Tibial nerve (tissue), 4 donors: Measurements from ENCODE around the gene GPATCH2. TPM values are rescaled to one million over a fixed set of nuclear protein-coding genes. Genes with fewer than 3 reads are reported as not detected.
"Not testable (repeated sequence)": the region's sequence is repeated elsewhere in the genome, so short reads cannot be mapped to it uniquely, and the experiment has no call there.

Source experiments
- DNase-seq, 2 donors: peaks; one replicate each; pipeline ENCODE4 v3.0.0-alpha.2; 2019; ENCODE audit warnings: low spot score in 2 of 2
- H3K27ac ChIP-seq, 4 donors: fragments of 200-600 bp; sonication (generic) in 3 of 4; one replicate each; pipeline ENCODE4 v1.5.1; 2017 to 2019; ENCODE audit warnings: mild to moderate bottlenecking in 1 of 4
- H3K27me3 ChIP-seq, 2 donors: fragments of 200-600 bp; sonication (generic) in 1 of 2; one replicate each; pipeline versions ENCODE4 v1.5.1 to v1.6.0; 2017 to 2019
- H3K36me3 ChIP-seq, 3 donors: fragments of 200-600 bp; sonication (generic); one replicate each; pipeline ENCODE4 v1.5.1; 2018 to 2019
- H3K4me1 ChIP-seq, 4 donors: fragments of 200-600 bp; sonication (generic) in 3 of 4; one replicate each; pipeline ENCODE4 v1.5.1; 2017 to 2019
- H3K4me3 ChIP-seq, 4 donors: fragments of 200-600 bp; sonication (generic) in 3 of 4; one replicate each; pipeline ENCODE4 v1.5.1; 2017 to 2019; ENCODE audit warnings: mild to moderate bottlenecking in 1 of 4, moderate library complexity in 1 of 4
- H3K9me3 ChIP-seq, 4 donors: fragments of 200-600 bp; sonication (generic) in 3 of 4; one replicate each; pipeline ENCODE4 v1.5.1; 2017 to 2019
- EP300 ChIP-seq, 2 donors: sonication (generic); formaldehyde crosslinking; IDR thresholded peaks; one replicate each; pipeline ENCODE4 v1.6.1; 2017; ENCODE audit warnings: antibody characterized with exemption in 2 of 2, mild to moderate bottlenecking in 1 of 2
- POLR2A ChIP-seq, 2 donors: fragments of 450-650 bp; IDR thresholded peaks; one replicate each; pipeline ENCODE4 v1.6.1; 2017; ENCODE audit warnings: antibody characterized with exemption in 2 of 2, mild to moderate bottlenecking in 2 of 2, moderate library complexity in 2 of 2
- WGBS, 2 donors: methylation state at CpG; one replicate each; pipeline ENCODE4 v1.1.5; 2018; 5-methylcytosine and 5-hydroxymethylcytosine counted together
- total RNA-seq, 4 donors: library from RNA; depleted of rRNA; stranded (reverse); fragments of >200 nt; gene quantifications; one replicate each; pipeline ENCODE4 v1.1.0, GENCODE V29; 2016
- TF ChIP-seq, protein P1 (sequence below), 5 experiments: fragments of 200-600 bp in 3 of 5; fragments of 450-650 bp in 2 of 5; sonication (generic) in 3 of 5; IDR thresholded peaks; one replicate each; pipeline ENCODE4 v1.5.1; 2016 to 2019; ENCODE audit warnings: antibody characterized with exemption in 5 of 5, mild to moderate bottlenecking in 3 of 5, moderate library complexity in 2 of 5

The GPATCH2 gene
- total RNA-seq, 4 donors from 2014 or later, result 12.5 to 21.0 (median 18.9) TPM

DNA sequence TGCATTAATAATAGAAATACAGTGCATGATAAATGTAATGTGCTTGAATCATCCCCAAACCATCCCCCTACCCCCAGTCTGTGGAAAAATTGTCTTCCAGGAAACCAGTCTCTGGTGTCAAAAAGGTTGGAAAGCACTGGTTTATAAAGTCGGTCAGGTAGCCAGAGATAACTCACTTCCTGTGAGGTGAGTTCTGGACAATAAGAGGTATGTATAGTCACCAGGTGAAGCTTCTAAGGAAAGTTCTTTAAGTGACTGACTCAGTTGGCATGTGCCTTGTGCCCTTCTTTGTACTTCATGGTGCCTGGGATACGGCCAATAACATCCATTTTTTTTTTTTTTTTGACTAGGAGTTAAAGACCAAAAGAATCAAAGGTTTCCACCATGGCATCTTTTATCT, 103.7 kb downstream of the GPATCH2 start:
- Histone ChIP-seq H3K9me3 (no peaks in the 10 kb centered on the region), H3K27me3 (no peaks in the 10 kb centered on the region), H3K27ac (no peak overlapping the region), H3K4me1 (peaks cover 0 to 9% (median 0%) of the 10 kb centered on the region in 4 donors), H3K4me3 (no peak overlapping the region), H3K36me3 (peaks cover 0 to 5% (median 0%) of the 10 kb centered on the region in 3 donors)
- DNase-seq, result no peak
- WGBS, 2 donors, result 96 to 97% methylated on average over 2 of the region's 2 CpGs
- TF ChIP-seq POLR2A (IDR thresholded peaks at IDR 0.05) (no peak), EP300 (IDR thresholded peaks at IDR 0.05) (no peak)
- TF ChIP-seq, protein P1, sequence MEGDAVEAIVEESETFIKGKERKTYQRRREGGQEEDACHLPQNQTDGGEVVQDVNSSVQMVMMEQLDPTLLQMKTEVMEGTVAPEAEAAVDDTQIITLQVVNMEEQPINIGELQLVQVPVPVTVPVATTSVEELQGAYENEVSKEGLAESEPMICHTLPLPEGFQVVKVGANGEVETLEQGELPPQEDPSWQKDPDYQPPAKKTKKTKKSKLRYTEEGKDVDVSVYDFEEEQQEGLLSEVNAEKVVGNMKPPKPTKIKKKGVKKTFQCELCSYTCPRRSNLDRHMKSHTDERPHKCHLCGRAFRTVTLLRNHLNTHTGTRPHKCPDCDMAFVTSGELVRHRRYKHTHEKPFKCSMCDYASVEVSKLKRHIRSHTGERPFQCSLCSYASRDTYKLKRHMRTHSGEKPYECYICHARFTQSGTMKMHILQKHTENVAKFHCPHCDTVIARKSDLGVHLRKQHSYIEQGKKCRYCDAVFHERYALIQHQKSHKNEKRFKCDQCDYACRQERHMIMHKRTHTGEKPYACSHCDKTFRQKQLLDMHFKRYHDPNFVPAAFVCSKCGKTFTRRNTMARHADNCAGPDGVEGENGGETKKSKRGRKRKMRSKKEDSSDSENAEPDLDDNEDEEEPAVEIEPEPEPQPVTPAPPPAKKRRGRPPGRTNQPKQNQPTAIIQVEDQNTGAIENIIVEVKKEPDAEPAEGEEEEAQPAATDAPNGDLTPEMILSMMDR (IDR thresholded peaks at IDR 0.05), result no peak

DNA sequence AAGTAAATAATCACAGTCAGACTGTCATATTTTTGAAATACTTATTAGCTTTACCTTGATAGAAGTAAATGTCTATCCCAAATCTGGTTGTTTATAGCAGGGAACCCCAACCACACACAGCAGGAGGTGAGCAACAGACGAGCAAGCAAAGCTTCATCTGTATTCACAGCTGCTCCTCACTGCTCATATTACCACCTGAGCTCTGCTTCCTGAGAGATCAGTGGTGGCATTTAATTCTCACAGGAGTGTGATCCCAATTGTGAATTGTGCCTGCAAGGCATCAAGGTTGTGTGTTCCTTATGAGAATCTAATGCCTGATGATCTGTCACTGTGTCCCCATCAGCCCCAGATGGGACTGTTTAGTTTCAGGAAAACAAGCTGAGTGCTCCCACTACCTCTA, 104.3 kb downstream of the GPATCH2 start:
- Histone ChIP-seq H3K36me3 (peaks cover 0 to 5% (median 0%) of the 10 kb centered on the region in 3 donors), H3K9me3 (no peaks in the 10 kb centered on the region), H3K4me3 (no peak overlapping the region), H3K4me1 (peaks cover 0 to 9% (median 0%) of the 10 kb centered on the region in 4 donors), H3K27me3 (no peaks in the 10 kb centered on the region), H3K27ac (no peak overlapping the region)
- TF ChIP-seq EP300 (IDR thresholded peaks at IDR 0.05) (no peak), POLR2A (IDR thresholded peaks at IDR 0.05) (no peak)
- TF ChIP-seq, protein P1 (IDR thresholded peaks at IDR 0.05), result no peak
- DNase-seq, result no peak
- WGBS, 2 donors, result 86 to 100% methylated on average over 1 of the region's 1 CpG

DNA sequence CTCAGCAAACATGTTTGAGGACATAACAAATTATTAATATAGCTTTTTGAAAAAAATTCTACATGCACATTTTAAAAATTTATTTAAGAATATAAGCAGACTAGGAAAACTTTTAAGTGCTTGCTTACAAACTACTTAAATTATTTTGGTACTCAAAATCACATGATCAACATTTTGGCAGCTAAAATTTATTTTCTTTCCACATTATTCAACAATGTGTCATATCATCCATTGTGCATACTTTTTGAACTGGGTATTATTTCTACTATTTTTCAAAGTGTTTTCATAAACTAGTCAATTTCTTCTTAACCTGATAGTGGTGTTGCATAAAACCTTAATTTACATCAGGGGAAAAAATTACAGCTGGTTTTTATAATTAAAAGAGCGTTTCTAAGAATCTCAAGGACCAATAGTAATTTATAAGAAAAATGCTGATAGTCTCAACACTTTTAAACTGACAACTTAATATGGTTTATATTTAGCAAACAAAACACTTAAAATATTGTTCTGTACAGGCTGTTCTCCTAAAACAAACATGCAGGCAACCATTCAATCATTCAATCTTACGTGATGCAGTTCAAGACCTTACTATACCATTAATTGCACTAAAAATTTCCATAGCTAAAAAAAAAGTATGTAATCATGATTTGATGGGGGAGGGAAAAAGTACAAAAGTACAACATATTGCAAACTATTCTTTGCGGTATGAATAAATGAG, 105.0 kb downstream of the GPATCH2 start:
- H3K27me3 ChIP-seq, result no peaks in the 10 kb centered on the region
- no peak overlapping the region for H3K27ac ChIP-seq
- peaks cover 0 to 5% (median 0%) of the 10 kb centered on the region in 3 donors for H3K36me3 ChIP-seq
- no peak for DNase-seq
- TF ChIP-seq POLR2A (IDR thresholded peaks at IDR 0.05) (no peak), EP300 (IDR thresholded peaks at IDR 0.05) (no peak)
- TF ChIP-seq, protein P1 (IDR thresholded peaks at IDR 0.05), result no peak
- H3K9me3 ChIP-seq, result no peaks in the 10 kb centered on the region
- peaks cover 0 to 9% (median 0%) of the 10 kb centered on the region in 4 donors for H3K4me1 ChIP-seq
- WGBS, 2 donors, result 72 to 77% methylated on average over 3 of the region's 3 CpGs
- H3K4me3 ChIP-seq, result no peak overlapping the region

DNA sequence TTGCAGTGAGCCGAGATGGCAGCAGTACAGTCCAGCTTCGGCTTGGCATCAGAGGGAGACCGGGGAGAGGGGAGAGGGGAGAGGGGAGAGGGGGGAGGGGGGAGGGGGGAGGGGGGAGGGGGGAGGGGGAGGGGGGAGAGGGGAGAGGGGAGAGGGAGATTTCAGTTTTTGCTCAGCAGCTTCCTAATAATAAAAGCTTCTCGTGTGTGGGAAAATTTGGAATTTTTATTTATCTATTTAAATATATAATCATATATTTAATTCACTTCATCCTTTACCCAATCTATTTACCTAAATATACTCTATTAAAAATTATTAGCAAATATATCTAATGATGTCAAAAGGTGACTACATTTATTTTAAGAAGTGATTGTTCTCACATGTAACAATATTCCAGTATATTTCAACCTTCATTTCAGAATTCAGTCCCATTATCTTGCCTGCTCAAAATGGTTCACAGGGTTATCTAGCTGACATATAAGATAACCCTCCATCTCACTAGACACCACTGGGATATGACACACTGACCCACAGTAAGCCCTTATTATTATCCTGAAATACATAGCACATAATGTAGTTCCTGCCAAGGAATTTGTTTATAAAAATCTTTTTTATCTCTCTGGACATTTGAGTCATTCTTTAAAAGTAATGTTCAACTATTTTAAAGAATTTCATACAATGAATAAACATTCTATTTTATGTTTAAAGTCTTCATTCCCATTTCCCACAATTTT, 105.9 kb downstream of the GPATCH2 start:
- no peak overlapping the region for H3K27ac ChIP-seq
- H3K9me3 ChIP-seq, result no peaks in the 10 kb centered on the region
- no peaks in the 10 kb centered on the region for H3K27me3 ChIP-seq
- WGBS, 2 donors, result 91 to 95% methylated on average over 4 of the region's 4 CpGs
- H3K4me3 ChIP-seq, result no peak overlapping the region
- peaks cover 0 to 9% (median 0%) of the 10 kb centered on the region in 4 donors for H3K4me1 ChIP-seq
- H3K36me3 ChIP-seq, result peaks cover 0 to 5% (median 0%) of the 10 kb centered on the region in 3 donors
- TF ChIP-seq POLR2A (IDR thresholded peaks at IDR 0.05) (no peak), EP300 (IDR thresholded peaks at IDR 0.05) (no peak)
- TF ChIP-seq, protein P1 (IDR thresholded peaks at IDR 0.05), result no peak
- no peak for DNase-seq

DNA sequence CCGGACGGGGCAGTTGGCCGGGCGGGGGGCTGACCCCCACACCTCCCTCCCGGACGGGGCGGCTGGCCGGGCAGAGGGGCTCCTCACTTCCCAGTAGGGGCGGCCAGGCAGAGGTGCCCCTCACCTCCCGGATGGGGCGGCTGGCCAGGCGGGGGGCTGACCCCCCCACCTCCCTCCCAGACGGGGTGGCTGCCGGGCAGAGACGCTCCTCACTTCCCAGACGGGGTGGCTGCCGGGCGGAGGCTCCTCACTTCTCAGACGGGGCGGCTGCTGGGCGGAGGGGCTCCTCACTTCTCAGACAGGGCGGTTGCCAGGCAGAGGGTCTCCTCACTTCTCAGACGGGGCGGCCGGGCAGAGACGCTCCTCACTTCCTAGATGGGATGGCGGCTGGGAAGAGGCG, 107.0 kb downstream of the GPATCH2 start:
- H3K36me3 ChIP-seq, H3K4me3 ChIP-seq, H3K9me3 ChIP-seq, H3K27me3 ChIP-seq, DNase-seq, H3K4me1 ChIP-seq, H3K27ac ChIP-seq: not testable (repeated sequence)
- WGBS, 2 donors, result no CpG with 5 or more reads among the region's 28 CpGs
